Measurements from ENCODE around the gene CAPN3.
"Not testable (repeated sequence)": the region's sequence is repeated elsewhere in the genome, so short reads cannot be mapped to it uniquely, and the experiment has no call there.

Gene CAPN3

DNA sequence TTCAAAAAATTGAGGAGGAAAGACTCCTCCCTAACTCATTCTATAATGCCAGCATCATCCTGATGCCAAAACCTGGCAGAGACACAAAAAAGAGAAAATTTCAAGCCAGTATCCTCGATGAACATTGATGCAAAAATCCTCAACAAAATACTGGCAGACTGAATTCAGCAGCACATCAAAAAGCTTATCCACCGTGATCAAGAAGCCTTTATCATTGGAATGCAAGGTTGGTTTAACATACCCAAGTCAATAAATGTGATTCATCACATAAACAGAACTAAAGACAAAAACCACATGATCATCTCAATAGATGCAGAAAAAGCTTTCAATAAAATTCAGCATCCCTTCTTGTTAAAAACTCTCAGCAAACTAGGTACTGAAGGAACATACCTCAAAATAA lies 24.2 kb upstream of the CAPN3 start:
- Histone ChIP-seq H3K4me3 (ENCODE audit: low read depth, low read length) (no peak overlapping the region), H3K36me3 (ENCODE audit: insufficient read depth, low read length) (peaks cover 16% of the 10 kb centered on the region; the same call in 1 of the 2 replicates), H3K4me1 (ENCODE audit: control insufficient read depth, insufficient read depth, low read length, unreplicated experiment) (peaks cover 10% of the 10 kb centered on the region), H3K27me3 (ENCODE audit: insufficient read depth, low read length) (no peaks in the 10 kb centered on the region), H3K79me2 (ENCODE audit: control insufficient read depth, insufficient read depth, low read length, unreplicated experiment) (no peaks in the 10 kb centered on the region), H3K27ac (ENCODE audit: low read depth, low read length) (no peak overlapping the region), H2AFZ (ENCODE audit: low read length, unreplicated experiment) (no peak overlapping the region)

DNA sequence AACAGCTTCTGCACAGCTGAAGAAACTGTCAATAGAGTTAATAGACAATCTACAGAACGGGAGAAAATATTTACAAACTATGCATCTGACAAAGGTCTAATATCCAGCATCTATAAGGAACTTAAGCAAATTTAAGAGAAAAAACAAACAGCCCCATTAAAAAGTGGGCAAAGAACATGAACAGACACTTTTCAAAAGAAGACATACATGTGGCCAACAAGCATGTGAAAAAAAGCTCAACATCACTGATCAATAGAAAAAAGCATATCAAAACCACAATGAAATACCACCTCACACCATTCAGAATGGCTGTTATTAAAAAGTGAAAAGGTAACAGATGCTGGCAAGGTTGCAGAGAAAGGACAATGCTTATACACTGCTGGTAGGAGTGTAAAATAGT lies 22.7 kb upstream of the CAPN3 start:
- not testable (repeated sequence) for H3K79me2 ChIP-seq (ENCODE audit: control insufficient read depth, insufficient read depth, low read length, unreplicated experiment)

DNA sequence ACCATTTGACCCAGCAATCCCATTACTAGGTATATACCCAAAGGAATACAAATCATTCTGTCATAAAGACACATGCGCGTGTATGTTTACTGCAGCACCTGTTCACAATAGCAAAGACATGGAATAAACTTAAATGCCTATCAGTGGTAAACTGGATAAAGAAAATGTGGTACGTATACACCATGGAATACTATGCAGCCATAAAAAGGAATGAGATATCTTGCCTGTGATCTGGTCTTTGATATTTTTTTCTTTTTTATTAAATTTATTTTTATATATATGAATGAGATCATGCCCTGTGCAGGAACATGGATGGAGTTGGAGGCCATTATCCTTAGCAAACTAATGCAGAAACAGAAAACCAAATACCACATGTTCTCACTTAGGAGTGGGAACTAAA lies 22.2 kb upstream of the CAPN3 start:
- H3K79me2 ChIP-seq (ENCODE audit: control insufficient read depth, insufficient read depth, low read length, unreplicated experiment); H3K27ac ChIP-seq (ENCODE audit: low read depth, low read length); H3K4me1 ChIP-seq (ENCODE audit: control insufficient read depth, insufficient read depth, low read length, unreplicated experiment); H3K4me3 ChIP-seq (ENCODE audit: low read depth, low read length); H3K27me3 ChIP-seq (ENCODE audit: insufficient read depth, low read length); H2AFZ ChIP-seq (ENCODE audit: low read length, unreplicated experiment): not testable (repeated sequence)
- H3K36me3 ChIP-seq (ENCODE audit: insufficient read depth, low read length): peaks cover 16% of the 10 kb centered on the region; the same call in 1 of the 2 replicates

More for the DNA sequence above, 22.7 kb upstream of the CAPN3 start:
- not testable (repeated sequence) for H3K27me3 ChIP-seq (ENCODE audit: insufficient read depth, low read length); H3K4me3 ChIP-seq (ENCODE audit: low read depth, low read length); H3K27ac ChIP-seq (ENCODE audit: low read depth, low read length); H2AFZ ChIP-seq (ENCODE audit: low read length, unreplicated experiment)
- H3K36me3 ChIP-seq (ENCODE audit: insufficient read depth, low read length): peaks cover 16% of the 10 kb centered on the region; the same call in 1 of the 2 replicates
- H3K4me1 ChIP-seq (ENCODE audit: control insufficient read depth, insufficient read depth, low read length, unreplicated experiment): peaks cover 10% of the 10 kb centered on the region

DNA sequence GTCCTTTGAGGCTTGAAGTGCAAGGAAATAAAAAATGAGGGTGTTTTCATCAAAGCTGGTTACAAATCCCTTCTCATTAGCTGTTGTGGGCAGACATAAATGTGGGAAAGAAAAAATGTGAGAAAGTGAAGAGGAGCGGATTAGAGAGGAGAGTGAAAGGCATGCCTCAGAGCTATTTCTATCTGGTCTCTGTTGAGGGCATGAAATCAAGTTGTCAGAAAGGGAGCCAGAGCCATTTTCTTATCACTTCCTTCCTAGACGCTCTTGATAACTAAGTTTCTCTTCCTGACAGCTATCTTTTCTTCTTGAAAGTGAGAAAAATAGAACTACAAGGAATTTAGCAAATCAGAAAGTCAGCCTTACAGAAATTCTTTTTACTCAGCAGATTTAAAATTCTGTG lies 20.8 kb upstream of the CAPN3 start:
- H3K36me3 ChIP-seq (ENCODE audit: insufficient read depth, low read length): peaks cover 16% of the 10 kb centered on the region; the same call in 1 of the 2 replicates
- no peaks in the 10 kb centered on the region for H3K27me3 ChIP-seq (ENCODE audit: insufficient read depth, low read length)
- H3K27ac ChIP-seq (ENCODE audit: low read depth, low read length): no peak overlapping the region
- no peak overlapping the region for H3K4me3 ChIP-seq (ENCODE audit: low read depth, low read length)
- H3K4me1 ChIP-seq (ENCODE audit: control insufficient read depth, insufficient read depth, low read length, unreplicated experiment): peaks cover 7% of the 10 kb centered on the region
- H2AFZ ChIP-seq (ENCODE audit: low read length, unreplicated experiment): no peak overlapping the region
- no peaks in the 10 kb centered on the region for H3K79me2 ChIP-seq (ENCODE audit: control insufficient read depth, insufficient read depth, low read length, unreplicated experiment)

DNA sequence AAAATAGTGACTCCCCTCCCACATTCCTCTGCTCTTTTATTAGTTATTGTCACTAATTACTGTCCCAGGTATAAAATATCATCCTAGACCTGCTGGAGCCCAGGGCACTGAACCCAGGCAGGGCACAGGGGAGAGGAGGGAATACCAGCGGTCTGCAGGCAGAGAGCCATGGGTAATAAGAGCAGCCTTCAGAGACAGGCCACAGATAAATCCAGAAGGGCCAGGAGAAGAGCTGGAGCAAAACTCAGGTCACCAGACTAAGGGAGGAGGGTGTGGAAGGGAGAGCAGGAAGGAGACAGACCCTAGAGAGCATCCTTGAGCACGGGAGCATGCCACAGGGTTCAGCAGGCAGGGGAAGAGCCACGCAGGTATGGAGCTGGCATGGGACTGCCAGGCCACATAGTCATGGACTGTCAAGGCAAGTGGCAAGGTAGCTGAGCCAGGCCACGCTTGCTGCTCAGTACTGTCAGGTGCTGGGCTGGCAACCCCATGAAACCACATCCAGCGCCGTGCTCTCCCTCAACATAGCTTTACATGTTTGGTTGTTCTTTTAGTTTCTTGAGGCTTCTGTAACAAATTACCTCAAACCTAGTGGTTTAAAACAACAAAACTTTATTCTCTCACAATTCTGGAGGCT lies 15.6 kb upstream of the CAPN3 start:
- no peak overlapping the region for H2AFZ ChIP-seq (ENCODE audit: low read length, unreplicated experiment)
- H3K27me3 ChIP-seq (ENCODE audit: insufficient read depth, low read length): no peaks in the 10 kb centered on the region
- H3K27ac ChIP-seq (ENCODE audit: low read depth, low read length): peak overlapping the region; percentile 98
- H3K4me1 ChIP-seq (ENCODE audit: control insufficient read depth, insufficient read depth, low read length, unreplicated experiment): peaks cover 40% of the 10 kb centered on the region
- no peak overlapping the region for H3K4me3 ChIP-seq (ENCODE audit: low read depth, low read length)
- 0 out of 2 replicates have a peak, but pooled peaks cover 4% of the 10 kb centered on the region for H3K36me3 ChIP-seq (ENCODE audit: insufficient read depth, low read length)
- no peaks in the 10 kb centered on the region for H3K79me2 ChIP-seq (ENCODE audit: control insufficient read depth, insufficient read depth, low read length, unreplicated experiment)

DNA sequence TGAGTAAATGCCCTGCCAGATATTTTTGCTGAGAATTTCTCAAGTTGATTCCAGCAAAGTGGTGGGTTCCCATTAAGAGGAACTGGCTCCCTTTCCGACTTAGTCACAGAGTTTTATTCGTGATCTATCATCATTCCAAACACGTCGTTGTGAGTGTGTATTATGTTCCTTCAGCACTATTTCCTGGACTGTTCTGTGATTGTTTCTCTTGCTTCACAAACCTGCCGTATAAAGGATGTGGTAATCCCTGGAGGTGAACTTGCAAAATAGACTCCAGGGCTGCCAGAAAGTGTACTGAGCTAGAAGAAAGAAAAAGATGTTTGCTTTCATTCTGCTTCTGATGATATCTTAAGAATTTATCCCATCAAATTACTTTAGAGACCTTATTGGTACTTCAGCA lies 14.5 kb upstream of the CAPN3 start:
- Histone ChIP-seq H3K27ac (ENCODE audit: low read depth, low read length) (peak overlapping the region; percentile 98), H3K79me2 (ENCODE audit: control insufficient read depth, insufficient read depth, low read length, unreplicated experiment) (no peaks in the 10 kb centered on the region), H3K4me3 (ENCODE audit: low read depth, low read length) (peak overlapping the region; percentile 19; the same call in 1 of the 2 replicates), H3K36me3 (ENCODE audit: insufficient read depth, low read length) (0 out of 2 replicates have a peak, but pooled peaks cover 4% of the 10 kb centered on the region), H3K27me3 (ENCODE audit: insufficient read depth, low read length) (no peaks in the 10 kb centered on the region), H2AFZ (ENCODE audit: low read length, unreplicated experiment) (no peak overlapping the region), H3K4me1 (ENCODE audit: control insufficient read depth, insufficient read depth, low read length, unreplicated experiment) (peaks cover 50% of the 10 kb centered on the region)

DNA sequence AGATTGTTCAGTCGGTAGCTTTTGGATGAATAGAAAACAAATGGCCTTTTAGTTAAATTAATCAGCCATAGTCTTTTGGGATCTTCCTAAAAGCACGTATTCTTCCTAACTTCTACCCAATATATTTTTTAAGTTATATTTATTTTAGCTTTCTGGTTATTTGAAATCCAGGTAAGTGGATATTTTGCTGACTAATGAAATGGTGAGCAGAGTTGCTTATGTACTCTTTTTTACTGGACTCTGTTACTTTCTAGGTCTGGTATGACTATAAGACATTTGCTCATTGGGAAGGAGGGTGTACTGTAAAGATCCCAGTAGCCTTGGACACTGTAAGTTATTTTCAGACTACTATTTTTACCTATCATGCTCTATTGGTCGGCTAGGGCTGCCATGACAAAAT lies 13.8 kb upstream of the CAPN3 start:
- Histone ChIP-seq H3K36me3 (ENCODE audit: insufficient read depth, low read length) (0 out of 2 replicates have a peak, but pooled peaks cover 4% of the 10 kb centered on the region), H3K27me3 (ENCODE audit: insufficient read depth, low read length) (no peaks in the 10 kb centered on the region)

DNA sequence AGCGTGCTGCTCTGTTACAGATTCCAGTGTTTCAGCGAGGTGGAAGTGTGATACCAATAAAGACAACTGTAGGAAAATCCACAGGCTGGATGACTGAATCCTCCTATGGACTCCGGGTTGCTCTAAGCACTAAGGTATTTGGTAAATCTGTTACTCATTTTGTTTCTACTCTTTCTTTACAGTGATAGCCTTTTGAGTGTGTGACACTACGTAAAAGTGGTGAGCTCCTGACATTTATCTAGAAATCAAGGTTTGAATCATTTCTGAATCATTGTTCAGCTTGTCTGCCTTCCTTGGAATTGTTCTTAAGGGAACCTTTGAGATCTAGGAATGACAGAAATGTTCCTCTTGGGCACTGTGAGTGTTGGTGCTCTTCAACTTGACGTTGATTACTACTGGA lies 11.2 kb upstream of the CAPN3 start:
- H3K4me1 ChIP-seq (ENCODE audit: control insufficient read depth, insufficient read depth, low read length, unreplicated experiment): peaks cover 47% of the 10 kb centered on the region
- no peaks in the 10 kb centered on the region for H3K27me3 ChIP-seq (ENCODE audit: insufficient read depth, low read length)
- H2AFZ ChIP-seq (ENCODE audit: low read length, unreplicated experiment): peak overlapping the region; percentile 66
- 0 out of 2 replicates have a peak, but pooled peaks cover 12% of the 10 kb centered on the region for H3K36me3 ChIP-seq (ENCODE audit: insufficient read depth, low read length)
- no peak overlapping the region; the same call in 1 of the 2 replicates for H3K4me3 ChIP-seq (ENCODE audit: low read depth, low read length)
- H3K79me2 ChIP-seq (ENCODE audit: control insufficient read depth, insufficient read depth, low read length, unreplicated experiment): no peaks in the 10 kb centered on the region
- peak overlapping the region; percentile 97 for H3K27ac ChIP-seq (ENCODE audit: low read depth, low read length)

More for the DNA sequence above, 13.8 kb upstream of the CAPN3 start:
- Histone ChIP-seq H3K4me3 (ENCODE audit: low read depth, low read length) (peak overlapping the region; percentile 19; the same call in 1 of the 2 replicates), H2AFZ (ENCODE audit: low read length, unreplicated experiment) (no peak overlapping the region), H3K4me1 (ENCODE audit: control insufficient read depth, insufficient read depth, low read length, unreplicated experiment) (peaks cover 50% of the 10 kb centered on the region), H3K79me2 (ENCODE audit: control insufficient read depth, insufficient read depth, low read length, unreplicated experiment) (no peaks in the 10 kb centered on the region), H3K27ac (ENCODE audit: low read depth, low read length) (peak overlapping the region; percentile 98)

DNA sequence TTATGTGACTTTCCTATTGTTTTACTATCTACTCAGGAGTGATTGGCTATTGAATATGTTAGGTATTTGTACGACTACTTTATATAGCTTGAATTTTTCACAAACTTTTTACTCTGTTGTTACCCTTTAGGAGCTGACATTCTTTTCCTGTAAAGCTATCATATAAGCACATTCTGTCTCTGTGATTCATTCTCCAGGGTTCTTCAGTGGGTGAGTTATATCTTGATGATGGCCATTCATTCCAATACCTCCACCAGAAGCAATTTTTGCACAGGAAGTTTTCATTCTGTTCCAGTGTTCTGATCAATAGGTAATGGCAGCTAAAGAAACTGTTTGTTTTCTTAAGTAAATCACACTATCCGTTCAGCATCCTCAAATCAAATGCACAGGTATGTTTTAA lies 10.1 kb upstream of the CAPN3 start:
- H3K79me2 ChIP-seq (ENCODE audit: control insufficient read depth, insufficient read depth, low read length, unreplicated experiment): no peaks in the 10 kb centered on the region
- peak overlapping the region; percentile 73 for H2AFZ ChIP-seq (ENCODE audit: low read length, unreplicated experiment)
- peak overlapping the region; percentile 97 for H3K27ac ChIP-seq (ENCODE audit: low read depth, low read length)
- H3K4me3 ChIP-seq (ENCODE audit: low read depth, low read length): no peak overlapping the region
- H3K4me1 ChIP-seq (ENCODE audit: control insufficient read depth, insufficient read depth, low read length, unreplicated experiment): peaks cover 40% of the 10 kb centered on the region
- H3K27me3 ChIP-seq (ENCODE audit: insufficient read depth, low read length): no peaks in the 10 kb centered on the region
- 0 out of 2 replicates have a peak, but pooled peaks cover 12% of the 10 kb centered on the region for H3K36me3 ChIP-seq (ENCODE audit: insufficient read depth, low read length)

DNA sequence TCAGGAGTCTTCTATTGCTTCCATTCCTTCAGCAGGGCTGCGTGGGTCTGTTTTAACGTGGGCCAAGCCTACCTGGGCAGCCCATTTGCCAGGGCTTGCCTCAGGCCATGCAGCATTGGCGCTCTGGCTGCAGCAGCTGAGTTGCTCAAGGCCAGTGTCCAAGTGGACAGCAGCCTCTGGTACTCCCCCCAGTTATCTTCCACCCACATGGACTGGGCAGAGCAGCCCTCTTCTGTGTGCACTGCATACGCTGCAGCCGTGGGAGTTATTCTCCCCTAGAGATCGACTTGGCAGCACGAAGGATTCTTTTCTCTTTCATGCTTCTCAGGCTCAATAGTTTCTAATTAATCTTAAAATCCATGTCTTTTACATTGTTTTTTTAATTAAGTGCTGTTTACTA lies 6.9 kb upstream of the CAPN3 start:
- Histone ChIP-seq H3K36me3 (ENCODE audit: insufficient read depth, low read length) (peaks cover 11% of the 10 kb centered on the region; the same call in 1 of the 2 replicates), H3K79me2 (ENCODE audit: control insufficient read depth, insufficient read depth, low read length, unreplicated experiment) (no peaks in the 10 kb centered on the region), H3K27ac (ENCODE audit: low read depth, low read length) (no peak overlapping the region), H2AFZ (ENCODE audit: low read length, unreplicated experiment) (no peak overlapping the region), H3K27me3 (ENCODE audit: insufficient read depth, low read length) (no peaks in the 10 kb centered on the region), H3K4me3 (ENCODE audit: low read depth, low read length) (no peak overlapping the region), H3K4me1 (ENCODE audit: control insufficient read depth, insufficient read depth, low read length, unreplicated experiment) (peaks cover 24% of the 10 kb centered on the region)

DNA sequence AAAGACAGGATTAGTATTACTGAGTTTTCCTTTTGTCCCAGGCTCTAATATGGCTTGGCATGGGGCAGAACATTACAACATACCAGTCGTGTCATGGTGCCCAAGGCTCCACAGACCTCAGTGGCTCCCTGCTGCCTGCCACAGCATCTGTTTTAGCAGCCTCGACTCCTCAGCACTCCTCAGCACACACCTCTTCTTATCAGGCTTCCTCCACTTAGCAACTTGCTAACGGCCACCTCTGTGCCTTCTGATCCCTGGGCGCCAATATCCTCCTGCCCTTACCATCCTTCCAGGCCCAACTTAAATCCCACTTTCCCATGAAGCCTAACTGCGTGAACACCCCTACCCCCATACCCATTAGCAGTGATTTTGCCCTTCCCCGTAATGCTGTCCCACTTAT lies 6.2 kb upstream of the CAPN3 start:
- Histone ChIP-seq H3K4me1 (ENCODE audit: control insufficient read depth, insufficient read depth, low read length, unreplicated experiment) (peaks cover 17% of the 10 kb centered on the region), H2AFZ (ENCODE audit: low read length, unreplicated experiment) (no peak overlapping the region), H3K79me2 (ENCODE audit: control insufficient read depth, insufficient read depth, low read length, unreplicated experiment) (no peaks in the 10 kb centered on the region), H3K4me3 (ENCODE audit: low read depth, low read length) (no peak overlapping the region), H3K36me3 (ENCODE audit: insufficient read depth, low read length) (peaks cover 11% of the 10 kb centered on the region; the same call in 1 of the 2 replicates), H3K27ac (ENCODE audit: low read depth, low read length) (no peak overlapping the region), H3K27me3 (ENCODE audit: insufficient read depth, low read length) (no peaks in the 10 kb centered on the region)
